ENCODE data around the gene GFRAL.
"Not testable (repeated sequence)": the region's sequence is repeated elsewhere in the genome, so short reads cannot be mapped to it uniquely, and the experiment has no call there.

GFRAL gene

GRCh38 chr6:55290736-55291135 is 36.5 kb upstream of the GFRAL start:
- CTCF ChIA-PET: no interaction called here
- POLR2A ChIA-PET: no interaction called here
- TF ChIP-seq TARDBP (IDR thresholded peaks at IDR 0.05) (no peak), ELF4 (IDR thresholded peaks at IDR 0.05) (no peak), L3MBTL2 (conservative IDR thresholded peaks at IDR 0.05) (no peak), ZNF384 (IDR thresholded peaks at IDR 0.05) (no peak), PKNOX1 (IDR thresholded peaks at IDR 0.05) (no peak), LEF1 (IDR thresholded peaks at IDR 0.05; ENCODE audit: borderline replicate concordance) (no peak), SP1 (IDR thresholded peaks at IDR 0.05) (no peak), BHLHE40 (IDR thresholded peaks at IDR 0.05; ENCODE audit: borderline replicate concordance) (no peak)
- no peak for DNase-seq (ENCODE audit: extremely low spot score)

- ChIA-PET CTCF (interaction anchor here (0.6 to 1.0 kb wide), 2 partner anchors 15 to 655 kb away, joined by 3 read pairs; no protein-coding TSS in a partner anchor), POLR2A (no interaction called here)
- DNase-seq (ENCODE audit: extremely low spot score): peak; percentile 10
- no peak for TF ChIP-seq FOXK2 (IDR thresholded peaks at IDR 0.05)
- TF ChIP-seq ARNT (IDR thresholded peaks at IDR 0.05): no peak
- no peak for TF ChIP-seq NFRKB (IDR thresholded peaks at IDR 0.05)
- no peak for TF ChIP-seq LEF1 (IDR thresholded peaks at IDR 0.05; ENCODE audit: borderline replicate concordance)
- no peak for TF ChIP-seq TARDBP (IDR thresholded peaks at IDR 0.05)
- TF ChIP-seq FOXA1 (IDR thresholded peaks at IDR 0.05): no peak
- TF ChIP-seq SP1 (IDR thresholded peaks at IDR 0.05): no peak
- TF ChIP-seq SUZ12 (IDR thresholded peaks at IDR 0.05): no peak
- TF ChIP-seq CTBP1 (IDR thresholded peaks at IDR 0.05; ENCODE audit: borderline replicate concordance): no peak
- TF ChIP-seq PKNOX1 (IDR thresholded peaks at IDR 0.05): no peak
- no peak for TF ChIP-seq L3MBTL2 (conservative IDR thresholded peaks at IDR 0.05)
- TF ChIP-seq ELF4 (IDR thresholded peaks at IDR 0.05): no peak
- TF ChIP-seq ZNF384 (IDR thresholded peaks at IDR 0.05): no peak
These were observed 34.2 kb upstream of the GFRAL start for GRCh38 chr6:55293116-55293515.

GRCh38 chr6:55297214-55297613 is 30.1 kb upstream of the GFRAL start:
- DNase-seq (ENCODE audit: extremely low spot score); POLR2A ChIA-PET; CTCF ChIA-PET: not testable (repeated sequence)

- TF ChIP-seq HDGF (IDR thresholded peaks at IDR 0.05; ENCODE audit: borderline replicate concordance) (no peak), LEF1 (IDR thresholded peaks at IDR 0.05; ENCODE audit: borderline replicate concordance) (no peak), BHLHE40 (IDR thresholded peaks at IDR 0.05; ENCODE audit: borderline replicate concordance) (no peak), FOXK2 (IDR thresholded peaks at IDR 0.05) (no peak), NFRKB (IDR thresholded peaks at IDR 0.05) (no peak), TARDBP (IDR thresholded peaks at IDR 0.05) (no peak), PKNOX1 (IDR thresholded peaks at IDR 0.05) (no peak), L3MBTL2 (conservative IDR thresholded peaks at IDR 0.05) (no peak), FOXA1 (IDR thresholded peaks at IDR 0.05) (no peak)
- POLR2A ChIA-PET: no interaction called here
- CTCF ChIA-PET: no interaction called here
- no peak for DNase-seq (ENCODE audit: extremely low spot score)
These were observed 27.8 kb upstream of the GFRAL start for GRCh38 chr6:55299286-55299985.

- DNase-seq (ENCODE audit: extremely low spot score): no peak
- TF ChIP-seq BHLHE40 (IDR thresholded peaks at IDR 0.05; ENCODE audit: borderline replicate concordance): no peak
- no peak for TF ChIP-seq CTBP1 (IDR thresholded peaks at IDR 0.05; ENCODE audit: borderline replicate concordance)
- no peak for TF ChIP-seq FOXA1 (IDR thresholded peaks at IDR 0.05)
- no peak for TF ChIP-seq SUZ12 (IDR thresholded peaks at IDR 0.05)
- TF ChIP-seq ZNF384 (IDR thresholded peaks at IDR 0.05): no peak
- TF ChIP-seq LEF1 (IDR thresholded peaks at IDR 0.05; ENCODE audit: borderline replicate concordance): no peak
- no peak for TF ChIP-seq FOXM1 (IDR thresholded peaks at IDR 0.05; ENCODE audit: borderline replicate concordance)
- no peak for TF ChIP-seq ARNT (IDR thresholded peaks at IDR 0.05)
- TF ChIP-seq NFRKB (IDR thresholded peaks at IDR 0.05): no peak
- TF ChIP-seq L3MBTL2 (conservative IDR thresholded peaks at IDR 0.05): no peak
- no peak for TF ChIP-seq TARDBP (IDR thresholded peaks at IDR 0.05)
- no peak for TF ChIP-seq ELF4 (IDR thresholded peaks at IDR 0.05)
- TF ChIP-seq SP1 (IDR thresholded peaks at IDR 0.05): no peak
- TF ChIP-seq PKNOX1 (IDR thresholded peaks at IDR 0.05): no peak
- no peak for TF ChIP-seq FOXK2 (IDR thresholded peaks at IDR 0.05)
- TF ChIP-seq HDGF (IDR thresholded peaks at IDR 0.05; ENCODE audit: borderline replicate concordance): no peak
- ChIA-PET CTCF (interaction anchor here (0.6 kb wide), 1 partner anchor 10 kb away, joined by 3 read pairs; no protein-coding TSS in a partner anchor), POLR2A (no interaction called here)
These were observed 22.5 kb upstream of the GFRAL start for GRCh38 chr6:55304747-55305146.

Data from HEK293T (cell line).